22Rv1 (cell line): ENCODE data around the gene RORB.

ENCODE experiments used
- H3K27ac ChIP-seq: fragments of 450-650 bp; 2 replicates; pipeline ENCODE4 v1.5.1; 2017
- CTCF ChIP-seq: fragments of 450-650 bp; IDR thresholded peaks from 2 replicates; pipeline ENCODE4 v1.5.1; 2017; ENCODE audit warnings: mild to moderate bottlenecking
- ZFX ChIP-seq: fragments of 450-650 bp; IDR thresholded peaks from 2 replicates; pipeline ENCODE4 v1.6.1; 2017; ENCODE audit warnings: antibody characterized with exemption, borderline replicate concordance

Gene RORB

DNA sequence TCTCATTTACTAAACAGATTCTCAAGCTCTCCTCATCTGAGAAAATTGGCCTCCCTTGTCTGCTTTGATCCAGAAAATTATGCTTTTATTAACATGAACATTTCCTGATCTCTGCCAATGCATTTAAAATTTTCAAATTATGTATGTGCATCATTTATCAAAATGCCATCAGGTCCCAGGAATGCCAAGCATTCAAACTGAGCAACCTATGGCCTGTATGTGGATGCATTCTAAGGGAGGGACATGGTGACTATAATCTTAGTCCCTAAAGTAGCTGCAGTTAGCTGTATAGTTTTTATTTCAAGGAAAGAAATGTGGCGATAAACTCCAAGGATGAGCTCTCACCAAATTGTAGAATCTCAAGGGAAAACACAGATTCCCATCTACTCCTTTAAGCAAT, 9.7 kb upstream of the RORB start:
- H3K27ac ChIP-seq, result no peak overlapping the region
- TF ChIP-seq ZFX (no peak), CTCF (no peak)

DNA sequence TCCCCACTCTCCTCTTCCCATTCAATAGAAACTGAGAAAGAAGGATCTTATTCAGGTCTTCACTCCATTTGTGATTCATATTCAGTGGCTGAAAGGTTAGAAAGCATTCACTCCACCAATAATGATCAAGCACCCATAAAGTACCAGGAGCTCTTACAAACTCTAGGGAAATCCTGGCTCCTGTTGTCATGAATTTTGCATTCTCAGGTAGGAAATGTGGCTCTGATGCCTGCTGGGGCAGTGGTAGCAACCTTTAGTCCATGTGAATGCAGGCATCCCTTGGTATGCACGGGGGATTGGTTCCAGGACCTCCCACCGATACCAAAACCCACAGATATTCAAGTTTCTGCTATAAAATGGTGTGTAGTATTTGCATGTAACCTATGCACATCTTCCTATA, 3.6 kb upstream of the RORB start:
- TF ChIP-seq ZFX (no peak), CTCF (no peak)
- no peak overlapping the region for H3K27ac ChIP-seq

GRCh38 chr9:74494490-74494889, 2.6 kb upstream of the RORB start:
- TF ChIP-seq CTCF, result no peak
- TF ChIP-seq ZFX, result no peak
- H3K27ac ChIP-seq, result no peak overlapping the region

- no peak overlapping the region for H3K27ac ChIP-seq
Measured at GRCh38 chr9:74496406-74496805, 729 bp upstream of the RORB start.

DNA sequence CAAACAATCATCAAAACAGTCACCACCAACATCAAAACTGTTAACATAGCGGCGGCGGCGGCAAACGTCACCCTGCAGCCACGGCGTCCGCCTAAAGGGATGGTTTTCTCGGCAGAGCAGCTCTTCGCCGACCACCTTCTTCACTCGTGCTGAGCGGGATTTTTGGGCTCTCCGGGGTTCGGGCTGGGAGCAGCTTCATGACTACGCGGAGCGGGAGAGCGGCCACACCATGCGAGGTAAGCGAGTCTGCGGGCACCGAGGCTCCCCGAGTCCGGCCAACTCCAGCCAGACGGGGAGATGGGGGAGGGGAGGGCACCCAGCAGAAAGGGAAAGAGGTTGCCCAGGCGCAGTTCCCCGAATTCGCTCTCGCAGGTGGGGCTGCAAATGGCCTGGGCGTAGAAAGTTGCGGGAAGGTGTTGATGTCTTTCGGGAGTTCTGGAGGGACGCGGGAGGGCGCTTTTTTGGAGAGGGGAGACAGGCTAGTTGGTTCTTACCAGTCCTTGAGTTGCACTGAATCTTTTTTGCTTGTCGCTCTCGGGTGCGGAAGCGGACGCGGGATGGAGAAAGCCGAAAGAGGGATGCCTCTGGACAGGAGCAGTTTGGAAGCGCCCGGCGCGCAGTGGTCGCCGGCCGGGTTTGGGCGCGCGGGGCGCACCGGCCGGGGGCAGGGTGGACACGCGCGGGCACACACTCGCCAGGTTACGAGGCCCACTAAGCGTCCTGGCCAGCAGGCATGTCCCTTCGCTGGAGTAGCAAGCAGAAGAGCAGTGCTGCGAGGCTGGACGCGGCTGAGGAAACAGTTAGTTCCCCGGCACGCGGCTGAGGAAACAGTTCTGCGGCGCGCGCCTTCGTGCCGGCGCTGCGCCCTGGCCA, 849 bp downstream of the RORB start:
- peak overlapping the region; percentile 56 for H3K27ac ChIP-seq
- TF ChIP-seq ZFX (no peak), CTCF (0 out of 2 replicates have a peak, but pooled peaks have one; percentile 8)

More at GRCh38 chr9:74496406-74496805, 729 bp upstream of the RORB start:
- TF ChIP-seq ZFX (no peak), CTCF (no peak)

DNA sequence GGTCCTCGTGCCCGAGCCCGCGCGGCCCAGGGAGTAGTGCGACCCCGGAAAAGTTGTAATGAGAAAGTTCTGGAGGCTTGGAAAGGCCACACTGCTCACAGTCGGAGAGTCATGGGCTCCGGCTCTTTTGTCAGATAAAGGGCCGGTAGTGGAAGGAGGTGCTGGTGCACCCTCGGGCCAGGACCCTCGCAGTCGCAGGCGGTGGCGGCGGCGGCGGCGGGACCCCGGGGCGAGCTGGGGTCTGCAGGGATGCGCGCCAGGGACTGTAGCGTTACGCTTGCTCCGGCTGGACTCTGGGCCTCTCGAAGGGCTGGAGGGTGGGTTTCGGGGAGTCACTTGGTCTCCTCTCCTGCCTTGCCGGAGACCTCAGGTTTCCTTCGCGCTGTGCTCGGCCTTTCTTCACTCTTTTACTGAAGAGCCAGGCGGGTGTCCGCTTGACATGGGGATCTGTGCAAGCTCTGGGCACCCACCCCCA, 1.5 kb downstream of the RORB start:
- H3K27ac ChIP-seq, result no peak overlapping the region
- TF ChIP-seq ZFX, result no peak
- TF ChIP-seq CTCF, result no peak

GRCh38 chr9:74499111-74499601, 2.0 kb downstream of the RORB start:
- no peak overlapping the region for H3K27ac ChIP-seq

More at GRCh38 chr9:74499111-74499601, 2.0 kb downstream of the RORB start:
- TF ChIP-seq CTCF (no peak), ZFX (no peak)
